ENCODE data around the gene RALGDS.

Gene RALGDS

DNA sequence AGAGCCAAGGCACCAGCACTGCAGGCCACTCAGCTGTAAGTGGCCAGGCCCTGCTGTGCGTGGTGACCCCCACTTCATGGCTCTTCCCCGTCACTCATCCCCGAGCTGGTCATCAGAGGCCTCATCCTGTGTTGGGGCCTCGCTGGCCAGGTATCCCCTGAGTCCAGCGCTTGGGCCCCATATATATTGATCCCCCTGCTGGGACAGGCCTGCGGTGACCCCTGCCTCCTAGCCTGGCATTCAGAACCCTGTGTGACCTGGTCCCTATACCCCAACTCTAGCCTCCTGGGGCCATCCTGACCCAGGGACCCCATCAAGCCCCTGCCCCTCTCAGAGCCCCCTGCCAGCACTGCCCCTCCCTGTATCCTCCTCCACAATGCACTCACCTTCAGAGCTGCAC, 30.0 kb upstream of the RALGDS start:
- DNase-seq (ENCODE audit: low read depth): no peak

GRCh38 chr9:133149130-133150015, 28.3 kb upstream of the RALGDS start:
- DNase-seq (ENCODE audit: low read depth): peak; percentile 77

DNA sequence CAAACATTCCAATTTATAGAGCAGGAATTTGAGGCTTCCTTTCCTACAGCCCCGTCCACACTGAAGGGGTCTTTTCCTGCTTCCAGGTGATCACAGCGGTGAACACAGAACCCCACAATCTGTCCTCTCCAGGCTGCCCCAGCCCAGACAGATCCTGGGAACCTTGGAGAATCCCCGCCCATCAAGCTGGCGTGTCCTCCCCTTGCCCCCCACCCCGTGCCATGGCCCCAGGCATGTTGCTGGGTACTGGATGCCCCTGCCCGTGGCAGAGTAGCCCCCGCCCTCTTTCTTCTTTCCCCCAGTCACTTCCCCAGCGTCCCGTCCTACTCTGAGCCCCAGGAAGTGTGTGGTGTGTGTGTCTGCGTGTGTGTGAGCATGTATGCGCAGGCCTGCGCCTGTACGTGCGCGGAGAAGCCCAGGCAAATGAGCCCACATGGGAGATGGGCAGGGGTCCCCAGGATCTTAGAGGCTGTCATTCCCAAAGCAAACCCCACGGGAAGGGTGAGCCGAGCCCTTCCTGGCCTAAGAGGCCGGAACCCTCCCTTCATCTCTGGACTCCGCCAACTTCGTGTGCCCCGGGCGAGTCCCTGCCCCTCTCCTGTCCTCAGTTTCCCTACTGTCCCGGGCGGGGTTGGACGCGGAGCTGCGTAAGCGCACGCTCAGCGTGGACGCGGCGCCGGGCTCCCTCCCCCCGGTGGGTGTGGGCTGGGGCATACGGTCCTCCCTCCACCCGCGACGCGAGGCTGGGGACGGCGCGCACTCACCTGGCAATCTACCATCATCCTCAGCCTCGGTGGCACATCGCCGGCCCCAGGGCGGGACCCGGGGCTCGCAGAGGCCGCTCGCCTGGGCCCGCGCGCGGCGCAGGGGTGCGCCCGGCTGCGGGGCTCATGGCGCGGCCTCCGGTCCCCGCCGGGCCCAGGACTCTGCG, 27.4 kb upstream of the RALGDS start:
- no peak for DNase-seq (ENCODE audit: low read depth)

DNA sequence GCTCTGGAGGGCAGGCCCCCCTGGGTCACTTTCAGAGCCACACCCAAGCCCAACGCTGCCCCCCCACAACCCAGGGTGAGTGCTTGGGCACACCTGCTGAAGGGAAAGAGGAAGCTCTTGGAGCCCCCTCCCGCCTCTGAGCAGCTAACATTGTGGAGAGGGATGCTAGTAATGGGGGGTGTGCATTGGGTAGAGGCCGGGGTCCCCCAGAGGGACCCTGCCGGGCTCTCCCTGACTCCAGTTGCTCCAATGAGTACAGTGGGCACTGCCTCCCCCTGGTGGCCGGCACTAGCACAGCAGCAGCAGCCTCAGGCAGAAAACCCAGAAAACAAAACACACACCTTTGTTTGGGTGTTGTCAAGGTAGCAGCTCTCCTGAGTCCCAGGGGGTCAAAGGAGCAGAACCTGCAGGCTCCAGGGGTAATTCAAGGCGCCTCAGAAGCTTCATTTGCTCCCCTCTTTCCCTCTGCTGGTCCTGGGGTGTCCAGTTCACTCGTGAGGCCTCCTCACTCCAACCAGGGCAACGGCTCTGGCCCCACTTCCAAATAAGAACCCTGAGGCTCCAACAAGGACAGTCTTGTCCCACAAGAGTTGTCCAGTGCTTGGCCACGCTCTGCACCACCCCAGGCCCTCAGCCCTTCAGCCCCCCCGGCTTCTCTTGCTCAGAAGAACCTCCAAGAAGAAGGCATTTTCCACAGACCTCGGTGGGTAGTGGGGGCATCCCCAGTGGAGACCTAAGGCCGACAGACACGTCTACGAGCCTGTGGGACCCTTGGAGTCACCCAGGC, 26.6 kb upstream of the RALGDS start:
- DNase-seq (ENCODE audit: low read depth): no peak

DNA sequence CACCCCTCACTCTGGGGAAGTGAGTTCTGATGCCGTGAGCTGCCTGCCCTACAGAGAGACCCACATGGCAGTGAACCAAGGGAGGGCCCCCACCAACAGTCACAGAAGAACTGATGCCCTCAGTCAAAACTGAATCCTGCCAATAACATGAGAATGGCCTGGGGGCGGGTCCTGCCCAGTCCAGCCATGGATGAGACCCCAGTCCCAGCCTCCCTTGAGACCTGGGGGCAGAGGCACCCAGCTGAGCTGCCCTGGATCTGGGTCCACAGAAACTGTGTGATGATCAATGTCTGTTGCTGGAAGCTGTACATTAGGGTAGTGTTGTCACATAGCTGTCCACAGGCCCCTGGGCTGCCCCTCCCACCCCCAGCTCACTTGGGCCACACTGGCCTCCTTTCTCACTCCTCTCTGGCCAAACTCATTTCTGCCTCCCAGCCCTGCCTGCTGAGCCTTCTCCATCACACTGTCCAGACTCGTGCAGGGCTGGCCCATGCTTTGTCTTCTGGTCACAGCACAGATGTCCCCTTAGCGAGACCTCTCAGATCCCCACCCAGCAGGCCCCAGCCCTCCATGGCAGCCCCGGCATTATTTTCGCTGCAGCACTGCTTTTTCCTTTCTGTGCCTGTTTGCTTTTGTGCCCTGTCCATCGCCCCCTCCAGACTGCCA, 25.8 kb upstream of the RALGDS start:
- no peak for DNase-seq (ENCODE audit: low read depth)

- DNase-seq (ENCODE audit: low read depth): no peak
Observed at GRCh38 chr9:133144904-133145851, 24.1 kb upstream of the RALGDS start.

- DNase-seq (ENCODE audit: low read depth): no peak
Observed at GRCh38 chr9:133144142-133144903, 23.3 kb upstream of the RALGDS start.

GRCh38 chr9:133143639-133144141, 22.6 kb upstream of the RALGDS start:
- no peak for DNase-seq (ENCODE audit: low read depth)

DNA sequence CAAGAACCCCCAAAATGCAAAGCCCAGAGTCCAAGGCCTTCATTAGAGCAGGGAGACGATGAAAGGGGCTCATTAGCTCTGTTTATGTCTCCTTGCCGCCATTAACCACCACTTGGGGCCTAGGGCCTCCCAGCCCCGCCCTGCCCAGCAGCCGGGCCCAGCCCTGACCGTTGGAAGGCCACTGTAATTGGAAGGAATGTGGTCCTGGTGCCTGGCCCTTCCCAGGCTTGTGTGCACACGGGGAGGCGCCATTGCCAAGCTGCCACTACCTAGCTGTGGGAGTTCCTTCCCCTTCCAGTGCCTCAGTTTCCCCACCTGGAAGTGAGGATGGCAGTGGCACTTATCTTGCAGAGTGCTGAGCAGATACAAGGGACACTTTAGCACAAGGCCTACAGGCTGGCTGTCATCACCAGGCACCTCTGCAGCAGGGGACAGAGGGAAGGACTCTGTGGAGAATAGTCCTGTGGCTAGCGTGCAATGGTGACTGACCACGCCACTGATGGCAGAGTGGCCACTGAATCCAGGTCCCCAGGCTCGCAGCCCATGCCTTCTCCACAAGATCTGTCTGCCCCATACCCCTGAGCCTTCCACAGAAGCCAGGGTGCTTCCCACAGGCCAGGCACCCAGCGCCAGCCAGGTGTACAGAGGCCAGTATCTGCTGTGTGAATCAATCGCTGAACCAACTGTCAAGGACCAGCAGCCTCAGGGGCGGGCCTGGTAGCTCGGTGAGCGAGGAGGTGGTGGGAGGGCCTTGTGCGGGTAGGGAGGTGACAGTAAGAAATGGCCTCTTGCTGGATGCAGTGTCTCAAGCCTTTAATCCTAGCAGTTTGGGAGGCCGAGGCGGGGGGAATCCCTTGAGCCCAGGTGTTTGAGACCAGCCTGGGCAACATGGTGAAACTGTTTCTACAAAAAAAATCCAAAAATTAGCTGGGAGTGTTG, 21.9 kb upstream of the RALGDS start:
- no peak for DNase-seq (ENCODE audit: low read depth)

GRCh38 chr9:133141833-133142595, 21.0 kb upstream of the RALGDS start:
- DNase-seq (ENCODE audit: low read depth): no peak

DNA sequence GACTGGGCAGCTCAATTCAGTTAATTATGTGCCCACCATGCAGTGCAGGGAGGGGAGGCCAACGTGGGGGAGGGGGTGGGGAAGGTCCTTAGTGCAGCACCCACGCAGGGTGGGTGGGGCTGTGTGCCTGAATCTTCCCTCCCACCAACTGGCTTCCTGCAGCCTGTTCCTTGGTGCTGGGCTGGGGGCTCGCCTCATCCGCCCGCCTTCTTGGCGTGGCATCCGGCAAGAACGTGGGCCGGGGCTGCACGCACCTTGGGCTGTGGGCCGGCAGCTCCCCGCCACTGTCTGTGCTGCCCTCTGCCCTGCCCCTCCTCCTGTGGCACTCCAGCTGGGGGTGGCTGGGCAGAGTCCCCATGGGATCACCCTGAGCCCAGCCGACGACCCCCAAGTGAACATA, 19.6 kb upstream of the RALGDS start:
- DNase-seq (ENCODE audit: low read depth): no peak

DNA sequence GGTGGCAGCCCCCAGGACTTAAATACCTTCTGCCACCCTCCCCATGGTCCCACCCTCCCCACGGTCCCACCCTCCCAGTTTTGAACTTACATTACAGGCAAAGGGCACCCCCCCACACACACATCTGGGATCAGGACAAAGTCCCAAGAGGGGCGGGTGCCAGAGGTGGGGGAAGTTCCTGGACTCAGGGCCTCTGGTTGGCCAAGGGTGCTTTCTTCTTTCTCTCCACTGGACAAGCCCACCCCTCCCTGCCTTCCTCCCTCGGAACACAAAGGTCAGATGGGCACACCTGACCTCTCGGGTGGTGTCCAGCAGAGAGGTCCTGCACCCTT, 19.1 kb upstream of the RALGDS start:
- DNase-seq (ENCODE audit: low read depth): no peak

DNA sequence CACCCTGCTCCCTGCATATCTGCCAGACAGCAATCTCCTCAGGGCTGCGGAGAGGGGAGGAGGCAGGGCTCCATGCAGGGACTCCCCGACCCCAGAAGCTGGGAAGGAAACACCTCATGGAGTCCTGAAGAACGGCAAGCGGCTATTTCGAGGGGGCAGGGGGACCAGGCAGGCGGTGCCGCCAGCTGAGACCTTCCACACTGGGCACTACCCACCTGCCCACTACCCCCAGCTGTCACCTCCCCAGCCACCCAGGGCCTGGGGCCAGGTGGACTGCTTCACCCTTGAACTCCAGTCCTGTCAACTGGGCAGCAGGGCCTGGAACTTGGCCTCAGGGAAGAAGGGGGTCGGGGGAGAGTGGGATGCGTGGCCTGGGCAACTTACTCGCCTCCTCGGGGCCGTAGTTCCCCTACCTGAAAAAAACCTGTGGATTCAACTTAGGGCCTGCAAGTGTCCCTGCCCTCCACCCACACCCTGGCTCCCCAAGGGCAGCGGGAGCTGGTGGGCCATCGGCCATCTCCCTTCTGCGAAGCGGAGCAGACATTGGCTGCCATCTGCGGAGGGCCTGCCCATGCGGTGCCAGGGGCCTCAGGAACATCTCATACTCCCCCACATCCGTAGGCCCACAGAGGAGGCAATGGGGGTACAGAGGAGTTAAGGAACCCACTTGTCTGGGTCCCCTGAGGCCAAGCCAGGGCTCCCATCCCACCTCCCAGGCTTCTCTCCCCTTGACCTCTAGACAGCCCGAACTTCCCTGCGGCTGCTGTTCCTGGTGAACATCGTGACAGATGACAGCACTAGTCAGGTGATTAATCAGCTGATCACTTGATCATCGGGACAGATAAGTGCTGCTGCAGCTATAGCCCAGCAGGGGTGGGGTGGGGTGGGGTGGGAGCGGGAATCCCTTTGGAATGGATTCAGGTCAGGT, 18.5 kb upstream of the RALGDS start:
- DNase-seq (ENCODE audit: low read depth): no peak

GRCh38 chr9:133137451-133138231, 16.6 kb upstream of the RALGDS start:
- no peak for DNase-seq (ENCODE audit: low read depth)

- peak; percentile 74 for DNase-seq (ENCODE audit: low read depth)
Observed at GRCh38 chr9:133135146-133135745, 14.2 kb upstream of the RALGDS start.

All from GM04504 (cell line).